Measurements from ENCODE around the gene SFSWAP. TPM values are rescaled to one million over a fixed set of nuclear protein-coding genes. Genes with fewer than 3 reads are reported as not detected.
"Not testable (repeated sequence)": the region's sequence is repeated elsewhere in the genome, so short reads cannot be mapped to it uniquely, and the experiment has no call there.

The SFSWAP gene
- total RNA-seq, 2 donors from 2014 or later: 31.6 to 45.8 TPM

- no peak for ATAC-seq
- DNase-seq: no peak
- Histone ChIP-seq H3K4me1 (no peaks in the 10 kb centered on the region), H3K27ac (no peak overlapping the region), H3K9me3 (no peaks in the 10 kb centered on the region), H3K36me3 (replicated peaks in 1 of 2; ENCODE audit: insufficient read depth in 1 of 2, low read depth in 2 of 2) (peaks cover 0 to 25% of the 10 kb centered on the region in 2 donors), H3K4me3 (no peak overlapping the region), H3K27me3 (no peaks in the 10 kb centered on the region)
- TF ChIP-seq CTCF (IDR thresholded peaks at IDR 0.05): no peak
- TF ChIP-seq POLR2A (IDR thresholded peaks at IDR 0.05): no peak
- intact Hi-C loops (cut with DNase I): no loop called here
- WGBS, 2 donors: 90 to 92% methylated on average over 23 of the region's 23 CpGs
Measured at GRCh38 chr12:131736446-131737149, 25.7 kb downstream of the SFSWAP start.

- Histone ChIP-seq H3K4me1 (no peaks in the 10 kb centered on the region), H3K9me3 (no peaks in the 10 kb centered on the region), H3K36me3 (replicated peaks in 1 of 2; ENCODE audit: insufficient read depth in 1 of 2, low read depth in 2 of 2) (peaks cover 0 to 29% of the 10 kb centered on the region in 2 donors), H3K27ac (no peak overlapping the region), H3K4me3 (no peak overlapping the region), H3K27me3 (no peaks in the 10 kb centered on the region)
- ATAC-seq (no peak), DNase-seq (no peak)
- intact Hi-C loops (cut with DNase I): no loop called here
- no peak for TF ChIP-seq POLR2A (IDR thresholded peaks at IDR 0.05)
- TF ChIP-seq CTCF (IDR thresholded peaks at IDR 0.05): no peak
- WGBS, 2 donors: 87 to 92% methylated on average over 21 of the region's 21 CpGs
Measured at GRCh38 chr12:131737150-131737827, 26.4 kb downstream of the SFSWAP start.

GRCh38 chr12:131738196-131738595, 27.3 kb downstream of the SFSWAP start:
- Histone ChIP-seq H3K27ac (no peak overlapping the region), H3K36me3 (replicated peaks in 1 of 2; ENCODE audit: insufficient read depth in 1 of 2, low read depth in 2 of 2) (peaks cover 0 to 26% of the 10 kb centered on the region in 2 donors), H3K27me3 (no peaks in the 10 kb centered on the region), H3K4me1 (no peaks in the 10 kb centered on the region), H3K9me3 (no peaks in the 10 kb centered on the region), H3K4me3 (no peak overlapping the region)
- WGBS, 2 donors: 80 to 87% methylated on average over 5 of the region's 5 CpGs
- no peak for DNase-seq
- TF ChIP-seq POLR2A (IDR thresholded peaks at IDR 0.05) (no peak), CTCF (IDR thresholded peaks at IDR 0.05) (no peak)
- intact Hi-C loops (cut with DNase I): no loop called here
- ATAC-seq: no peak

- no peaks in the 10 kb centered on the region for H3K27me3 ChIP-seq
- ATAC-seq (no peak), DNase-seq (no peak)
- H3K36me3 ChIP-seq (replicated peaks in 1 of 2; ENCODE audit: insufficient read depth in 1 of 2, low read depth in 2 of 2): peaks cover 0 to 14% of the 10 kb centered on the region in 2 donors
- H3K9me3 ChIP-seq: no peaks in the 10 kb centered on the region
- no peaks in the 10 kb centered on the region for H3K4me1 ChIP-seq
- no peak overlapping the region for H3K27ac ChIP-seq
- intact Hi-C loops (cut with DNase I): no loop called here
- 89 to 97% methylated on average over 2 of the region's 2 CpGs for WGBS, 2 donors
- H3K4me3 ChIP-seq: no peak overlapping the region
- TF ChIP-seq POLR2A (IDR thresholded peaks at IDR 0.05): no peak
- no peak for TF ChIP-seq CTCF (IDR thresholded peaks at IDR 0.05)
Measured at GRCh38 chr12:131740626-131741025, 29.7 kb downstream of the SFSWAP start.

GRCh38 chr12:131742761-131743160, 31.9 kb downstream of the SFSWAP start:
- intact Hi-C loops (cut with DNase I); DNase-seq: not testable (repeated sequence)

GRCh38 chr12:131743410-131743809, 32.5 kb downstream of the SFSWAP start:
- H3K4me3 ChIP-seq; H3K27ac ChIP-seq; H3K27me3 ChIP-seq; intact Hi-C loops (cut with DNase I); H3K9me3 ChIP-seq; DNase-seq; ATAC-seq; H3K4me1 ChIP-seq: not testable (repeated sequence)
- peaks cover 0 to 18% of the 10 kb centered on the region in 2 donors for H3K36me3 ChIP-seq (replicated peaks in 1 of 2; ENCODE audit: insufficient read depth in 1 of 2, low read depth in 2 of 2)
- 96 to 100% methylated on average over 7 to 8 of the region's 8 CpGs for WGBS, 2 donors

More at GRCh38 chr12:131742761-131743160, 31.9 kb downstream of the SFSWAP start:
- peaks cover 0 to 16% of the 10 kb centered on the region in 2 donors for H3K36me3 ChIP-seq (replicated peaks in 1 of 2; ENCODE audit: insufficient read depth in 1 of 2, low read depth in 2 of 2)
- not testable (repeated sequence) for H3K9me3 ChIP-seq, ATAC-seq, H3K4me1 ChIP-seq, H3K27me3 ChIP-seq, H3K27ac ChIP-seq, H3K4me3 ChIP-seq
- WGBS, 2 donors: 96 to 100% methylated on average over 3 of the region's 3 CpGs

- H3K9me3 ChIP-seq; DNase-seq; ATAC-seq; H3K4me3 ChIP-seq; H3K27ac ChIP-seq; H3K4me1 ChIP-seq; intact Hi-C loops (cut with DNase I); H3K27me3 ChIP-seq: not testable (repeated sequence)
- 98 to 100% methylated on average over 4 of the region's 4 CpGs for WGBS, 2 donors
- peaks cover 0 to 20% of the 10 kb centered on the region in 2 donors for H3K36me3 ChIP-seq (replicated peaks in 1 of 2; ENCODE audit: insufficient read depth in 1 of 2, low read depth in 2 of 2)
Measured at GRCh38 chr12:131743880-131744279, 33.0 kb downstream of the SFSWAP start.

- H3K4me3 ChIP-seq; DNase-seq; H3K27me3 ChIP-seq; intact Hi-C loops (cut with DNase I); ATAC-seq; H3K27ac ChIP-seq; H3K9me3 ChIP-seq; H3K4me1 ChIP-seq: not testable (repeated sequence)
- H3K36me3 ChIP-seq (replicated peaks in 1 of 2; ENCODE audit: insufficient read depth in 1 of 2, low read depth in 2 of 2): peaks cover 0 to 17% of the 10 kb centered on the region in 2 donors
- 86 to 93% methylated on average over 1 of the region's 1 CpG for WGBS, 2 donors
Measured at GRCh38 chr12:131744675-131745074, 33.8 kb downstream of the SFSWAP start.
